ENCODE results near the gene LCN1. TPM values are rescaled to one million over a fixed set of nuclear protein-coding genes. Genes with fewer than 3 reads are reported as not detected.

LCN1 gene
- total RNA-seq, 1 experiment from 2014 or later: not detected

GRCh38 chr9:135526089-135526729 lies 5.0 kb downstream of the LCN1 start:
- no peak overlapping the region for H2BK15ac ChIP-seq (ENCODE audit: low read depth, low read length)
- H3K27me3 ChIP-seq (ENCODE audit: insufficient read depth, low read length): no peaks in the 10 kb centered on the region
- Mint-ChIP-seq H3K4me1 (peaks cover 4 to 11% of the 10 kb centered on the region in 2 experiments), H3K27me3 (ENCODE audit: low read depth) (peaks cover 2% of the 10 kb centered on the region), H3K27ac (peak overlapping the region in 1 of 3 experiments; percentile 27; a peak in 1 of 7 replicates), H3K9me3 (no peaks in the 10 kb centered on the region), H3K36me3 (ENCODE audit: insufficient read depth in 1 of 3, low read depth in 3 of 3) (no peaks in the 10 kb centered on the region), H3K4me3 (no peak overlapping the region)
- H3K4me1 ChIP-seq (ENCODE audit: insufficient read depth, low read length): no peaks in the 10 kb centered on the region; the same call in 1 of the 2 replicates
- no peak overlapping the region for H3K4ac ChIP-seq (ENCODE audit: low read depth, low read length)
- no peak overlapping the region for H2AFZ ChIP-seq (ENCODE audit: low read length)
- H2BK5ac ChIP-seq (ENCODE audit: insufficient read length, low read length): no peak overlapping the region
- H3K14ac ChIP-seq (ENCODE audit: insufficient read depth, low read length): no peak overlapping the region
- no peak overlapping the region for H3K27ac ChIP-seq (ENCODE audit: insufficient read length, low read depth, low read length)
- H2BK12ac ChIP-seq (ENCODE audit: insufficient read length, low read depth, low read length): no peak overlapping the region
- no peak overlapping the region for H2AK5ac ChIP-seq (ENCODE audit: insufficient read length, low read length)
- no peaks in the 10 kb centered on the region for H3K79me1 ChIP-seq (ENCODE audit: insufficient read depth, low read depth, low read length, poor library complexity, severe bottlenecking)
- no peak overlapping the region for H3K18ac ChIP-seq (ENCODE audit: insufficient read length, low read depth, low read length)
- H3K56ac ChIP-seq (ENCODE audit: insufficient read length, low read depth, low read length): no peak overlapping the region
- H3T11ph ChIP-seq (ENCODE audit: low read length): no peak overlapping the region
- H3K23ac ChIP-seq (ENCODE audit: insufficient read length, low read depth, low read length): no peak overlapping the region
- no peak overlapping the region for H4K8ac ChIP-seq (replicated peaks; ENCODE audit: insufficient read length, low read depth, low read length)
- WGBS (ENCODE audit: extremely low coverage, insufficient read length, low lambda C conversion rate): no CpG with 5 or more reads among the region's 11 CpGs
- H4K5ac ChIP-seq (ENCODE audit: insufficient read length, low read depth, low read length): no peak overlapping the region
- no peaks in the 10 kb centered on the region for H3K79me2 ChIP-seq (ENCODE audit: insufficient read depth, low read length)
- no peaks in the 10 kb centered on the region for H3K9me3 ChIP-seq (ENCODE audit: control insufficient read depth, low read depth, low read length)
- H3K9ac ChIP-seq (ENCODE audit: extremely low read depth, insufficient read length, low read length): no peak overlapping the region
- no peaks in the 10 kb centered on the region for H3K23me2 ChIP-seq (ENCODE audit: insufficient read length, low read depth, low read length, poor library complexity, severe bottlenecking)
- no peak overlapping the region for H4K91ac ChIP-seq (ENCODE audit: insufficient read length, low read depth, low read length)
- no peak for TF ChIP-seq CTCF (conservative IDR thresholded peaks at IDR 0.05)
- no peaks in the 10 kb centered on the region for H4K20me1 ChIP-seq (ENCODE audit: control insufficient read depth, insufficient read depth, insufficient read length)
- no peak overlapping the region for H2BK120ac ChIP-seq (ENCODE audit: low read depth, low read length, poor library complexity, severe bottlenecking)
- H2BK20ac ChIP-seq (ENCODE audit: low read depth, low read length, poor library complexity, severe bottlenecking): no peak overlapping the region
- DNase-seq: peak; percentile 15
- no peak overlapping the region for H3K4me2 ChIP-seq (ENCODE audit: insufficient read depth, insufficient read length, low read length)
